ENCODE results near the gene TPRA1. TPM values are rescaled to one million over a fixed set of nuclear protein-coding genes. Genes with fewer than 3 reads are reported as not detected.

Gene TPRA1
- total RNA-seq, 1 donor: 25.6 TPM

Small RNAs within 50 kb of the gene (small RNA-seq; reads per million reads assigned to genes)
- gene AC084035.1 (not detected), gene MIR6825 (not detected), gene MIR7976 (0.32 reads per million)

Other genes with a start within 250 kb of the TPRA1 start
- 7.1 and 76.1 TPM in 2 replicates for gene MCM2, start 7.7 kb upstream of the TPRA1 start, total RNA-seq (ENCODE audit: low replicate concordance)
- gene PODXL2, start 38.5 kb upstream of the TPRA1 start, total RNA-seq (ENCODE audit: low replicate concordance): 1.3 and 3.4 TPM in 2 replicates
- gene ABTB1, start 82.2 kb upstream of the TPRA1 start, total RNA-seq (ENCODE audit: low replicate concordance): 8.2 and 19.5 TPM in 2 replicates
- gene MGLL, start 231.8 kb upstream of the TPRA1 start, total RNA-seq (ENCODE audit: low replicate concordance): 8.3 and 25.8 TPM in 2 replicates